ENCODE results near the gene ZNF613.
"Not testable (repeated sequence)": the region's sequence is repeated elsewhere in the genome, so short reads cannot be mapped to it uniquely, and the experiment has no call there.

ZNF613 gene

GRCh38 chr19:51946602-51947001, 19.3 kb downstream of the ZNF613 start:
- no peaks in the 10 kb centered on the region for H3K27me3 ChIP-seq (ENCODE audit: insufficient read depth, low read depth)
- H3K4me1 ChIP-seq (ENCODE audit: low read depth, poor library complexity, severe bottlenecking) = no peaks in the 10 kb centered on the region
- H4K20me1 ChIP-seq (ENCODE audit: insufficient read depth) = no peaks in the 10 kb centered on the region
- TF ChIP-seq CTCF (conservative IDR thresholded peaks at IDR 0.05; ENCODE audit: low read depth, low read length) = no peak
- no peak overlapping the region for H3K27ac ChIP-seq
- H2AFZ ChIP-seq (ENCODE audit: low read depth) = no peak overlapping the region
- H3K36me3 ChIP-seq (ENCODE audit: insufficient read depth) = no peaks in the 10 kb centered on the region
- no peak overlapping the region for H3K9ac ChIP-seq
- no peaks in the 10 kb centered on the region for H3K79me2 ChIP-seq (ENCODE audit: insufficient read depth, low read depth)
- H3K4me2 ChIP-seq = no peak overlapping the region
- H3K4me3 ChIP-seq (IDR thresholded peaks at IDR 0.05; ENCODE audit: insufficient read depth, low read depth, low read length) = no peak overlapping the region

- H3K36me3 ChIP-seq (ENCODE audit: insufficient read depth) = no peaks in the 10 kb centered on the region
- no peaks in the 10 kb centered on the region for H3K4me1 ChIP-seq (ENCODE audit: low read depth, poor library complexity, severe bottlenecking)
- no peak overlapping the region for H2AFZ ChIP-seq (ENCODE audit: low read depth)
- no peak for TF ChIP-seq CTCF (conservative IDR thresholded peaks at IDR 0.05; ENCODE audit: low read depth, low read length)
- no peak overlapping the region for H3K4me3 ChIP-seq (IDR thresholded peaks at IDR 0.05; ENCODE audit: insufficient read depth, low read depth, low read length)
- no peaks in the 10 kb centered on the region for H3K27me3 ChIP-seq (ENCODE audit: insufficient read depth, low read depth)
- no peaks in the 10 kb centered on the region for H4K20me1 ChIP-seq (ENCODE audit: insufficient read depth)
- H3K79me2 ChIP-seq (ENCODE audit: insufficient read depth, low read depth) = no peaks in the 10 kb centered on the region
- no peak overlapping the region for H3K9ac ChIP-seq
- H3K4me2 ChIP-seq = no peak overlapping the region
- no peak overlapping the region for H3K27ac ChIP-seq
These were observed 21.7 kb downstream of the ZNF613 start for GRCh38 chr19:51948975-51949374.

DNA sequence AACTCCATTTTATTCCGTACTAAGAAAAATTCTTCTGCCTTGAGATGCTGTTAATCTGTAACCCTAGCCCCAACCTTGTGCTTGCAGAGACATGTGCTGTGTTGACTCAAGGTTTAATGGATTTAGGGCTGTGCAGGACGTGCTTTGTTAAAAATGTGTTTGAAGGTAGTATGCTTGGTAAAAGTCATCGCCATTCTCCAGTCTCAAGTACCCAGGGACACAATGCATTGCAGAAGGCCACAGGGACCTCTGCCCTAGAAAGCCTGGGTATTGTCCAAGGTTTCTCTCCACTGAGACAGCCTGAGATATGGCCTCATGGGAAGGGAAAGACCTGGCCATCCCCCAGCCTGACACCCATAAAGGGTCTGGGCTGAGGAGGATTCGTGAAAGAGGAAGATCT, 30.6 kb downstream of the ZNF613 start:
- H3K4me2 ChIP-seq; H3K27me3 ChIP-seq (ENCODE audit: insufficient read depth, low read depth); H3K27ac ChIP-seq; H2AFZ ChIP-seq (ENCODE audit: low read depth); H3K9ac ChIP-seq; H3K4me3 ChIP-seq (IDR thresholded peaks at IDR 0.05; ENCODE audit: insufficient read depth, low read depth, low read length); H3K79me2 ChIP-seq (ENCODE audit: insufficient read depth, low read depth); H4K20me1 ChIP-seq (ENCODE audit: insufficient read depth); H3K4me1 ChIP-seq (ENCODE audit: low read depth, poor library complexity, severe bottlenecking); H3K36me3 ChIP-seq (ENCODE audit: insufficient read depth): not testable (repeated sequence)

- no peak overlapping the region for H3K27ac ChIP-seq
These were observed 32.5 kb downstream of the ZNF613 start for GRCh38 chr19:51959791-51960190.

DNA sequence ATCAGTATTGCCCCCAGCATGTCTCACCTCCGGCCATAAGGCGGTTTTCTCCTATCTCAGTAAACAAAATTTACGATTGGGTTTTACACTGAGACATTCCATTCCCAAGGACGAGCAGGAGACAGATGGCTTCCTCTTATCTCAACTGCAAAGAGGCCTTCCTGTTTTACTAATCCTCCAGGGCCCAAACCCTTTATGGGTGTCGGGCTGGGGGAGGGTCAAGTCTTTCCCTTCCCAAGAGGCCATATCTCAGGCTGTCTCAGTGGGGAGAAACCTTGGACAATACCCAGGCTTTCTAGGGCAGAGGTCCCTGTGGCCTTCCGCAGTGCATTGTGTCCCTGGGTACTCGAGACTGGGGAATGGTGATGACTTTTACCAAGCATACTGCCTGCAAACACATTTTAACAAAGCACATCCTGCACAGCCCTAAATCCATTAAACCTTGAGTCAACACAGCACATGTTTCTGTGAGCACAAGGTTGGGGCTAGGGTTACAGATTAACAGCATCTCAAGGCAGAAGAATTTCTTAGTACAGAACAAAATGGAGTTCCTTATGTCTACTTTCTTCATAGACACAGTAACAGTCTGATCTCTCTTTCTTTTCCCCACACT, 33.5 kb downstream of the ZNF613 start:
- not testable (repeated sequence) for H3K79me2 ChIP-seq (ENCODE audit: insufficient read depth, low read depth); H3K4me2 ChIP-seq; H3K36me3 ChIP-seq (ENCODE audit: insufficient read depth); H4K20me1 ChIP-seq (ENCODE audit: insufficient read depth); H3K4me1 ChIP-seq (ENCODE audit: low read depth, poor library complexity, severe bottlenecking); H3K4me3 ChIP-seq (IDR thresholded peaks at IDR 0.05; ENCODE audit: insufficient read depth, low read depth, low read length); H3K27ac ChIP-seq; H2AFZ ChIP-seq (ENCODE audit: low read depth); H3K27me3 ChIP-seq (ENCODE audit: insufficient read depth, low read depth); H3K9ac ChIP-seq

More at GRCh38 chr19:51959791-51960190, 32.5 kb downstream of the ZNF613 start:
- H3K9ac ChIP-seq = no peak overlapping the region
- no peak overlapping the region for H3K4me3 ChIP-seq (IDR thresholded peaks at IDR 0.05; ENCODE audit: insufficient read depth, low read depth, low read length)
- no peaks in the 10 kb centered on the region for H3K27me3 ChIP-seq (ENCODE audit: insufficient read depth, low read depth)
- no peaks in the 10 kb centered on the region for H3K4me1 ChIP-seq (ENCODE audit: low read depth, poor library complexity, severe bottlenecking)
- no peaks in the 10 kb centered on the region for H3K79me2 ChIP-seq (ENCODE audit: insufficient read depth, low read depth)
- no peak overlapping the region for H3K4me2 ChIP-seq
- no peaks in the 10 kb centered on the region for H3K36me3 ChIP-seq (ENCODE audit: insufficient read depth)
- H4K20me1 ChIP-seq (ENCODE audit: insufficient read depth) = no peaks in the 10 kb centered on the region
- no peak for TF ChIP-seq CTCF (conservative IDR thresholded peaks at IDR 0.05; ENCODE audit: low read depth, low read length)
- H2AFZ ChIP-seq (ENCODE audit: low read depth) = no peak overlapping the region

Data from KMS-11 (cell line).